ENCODE measurements around the gene ZCWPW2. TPM values are rescaled to one million over a fixed set of nuclear protein-coding genes. Genes with fewer than 3 reads are reported as not detected.

The ZCWPW2 gene
- total and polyA plus RNA-seq, 9 of the 15 experiments (the other 6 are each of a cell fraction or from before 2014, with no cell fraction given): 0.10 to 0.77 (median 0.44) TPM

GRCh38 chr3:28399206-28399605, 50.7 kb downstream of the ZCWPW2 start:
- 3% methylated on average over 3 of the region's 3 CpGs for WGBS (ENCODE audit: insufficient coverage, low coverage, missing lambda C conversion rate)
- ATAC-seq (no peak), FAIRE-seq (no peak), DNase-seq (ENCODE audit: extremely low read depth in 1 of 4, low spot score in 3 of 4) (no peak)
- no peak overlapping the region for H3K27ac ChIP-seq (ENCODE audit: extremely low read depth, low read depth, low read length)
- H3K36me3 ChIP-seq (ENCODE audit: control insufficient read depth, insufficient read depth, low read length): no peaks in the 10 kb centered on the region
- no peaks in the 10 kb centered on the region for H3K4me1 ChIP-seq (replicated peaks in 1 of 2; ENCODE audit: control insufficient read depth in 2 of 2, insufficient read depth in 2 of 2, low read length in 2 of 2)
- intact Hi-C loops (cut with micrococcal nuclease) (no loop called here), in situ Hi-C loops (cut with MboI) (no loop called here)
- no TSS peak for BruUV-seq (replicated peaks)
- no peaks in the 10 kb centered on the region for H3K27me3 ChIP-seq (ENCODE audit: control insufficient read depth in 2 of 2, insufficient read depth in 2 of 2, low read length in 2 of 2)
- H3K79me2 ChIP-seq (ENCODE audit: control insufficient read depth, insufficient read depth, low read length): no peaks in the 10 kb centered on the region
- no peak overlapping the region for H3K9ac ChIP-seq (ENCODE audit: insufficient read depth in 1 of 2, low read depth in 2 of 2, low read length in 2 of 2)
- no peak overlapping the region for H2AFZ ChIP-seq (ENCODE audit: low read depth, low read length)
- no peaks in the 10 kb centered on the region for H3K9me1 ChIP-seq (ENCODE audit: control insufficient read depth, insufficient read depth, low read length)
- TF ChIP-seq UBTF (IDR thresholded peaks at IDR 0.05; ENCODE audit: borderline replicate concordance in 1 of 2, low read depth in 2 of 2, low read length in 2 of 2) (no peak), THRB (CRISPR knock-in tag; conservative IDR thresholded peaks at IDR 0.05) (no peak)
- ChIA-PET CTCF (ENCODE audit: low intra/inter-chr PET ratio) (no interaction called here), POLR2A (no interaction called here)
- H3K4me2 ChIP-seq (ENCODE audit: insufficient read depth, low read length): no peak overlapping the region
- H3K9me3 ChIP-seq (replicated peaks; ENCODE audit: control insufficient read depth, insufficient read depth, low read depth, low read length): peaks cover 2% of the 10 kb centered on the region
- H4K20me1 ChIP-seq (replicated peaks; ENCODE audit: control insufficient read depth, insufficient read depth, low read length): no peaks in the 10 kb centered on the region
- no peak overlapping the region for H3K4me3 ChIP-seq
